Measurements from ENCODE around the gene PPP2R5E. TPM values are rescaled to one million over a fixed set of nuclear protein-coding genes. Genes with fewer than 3 reads are reported as not detected.

PPP2R5E gene
- total RNA-seq, 1 donor from 2014 or later: 40.4 TPM

- ATAC-seq: peak; percentile 94
Measured at GRCh38 chr14:63470962-63471793, 72.0 kb downstream of the PPP2R5E start.

- peak; percentile 50 for ATAC-seq
Measured at GRCh38 chr14:63468294-63468693, 74.9 kb downstream of the PPP2R5E start.

- ATAC-seq: no peak
Measured at GRCh38 chr14:63467440-63468072, 75.6 kb downstream of the PPP2R5E start.

GRCh38 chr14:63465347-63465746, 77.8 kb downstream of the PPP2R5E start:
- no peak for ATAC-seq

GRCh38 chr14:63460680-63461369, 82.4 kb downstream of the PPP2R5E start:
- peak; percentile 50 for ATAC-seq

GRCh38 chr14:63459738-63460137, 83.4 kb downstream of the PPP2R5E start:
- no peak for ATAC-seq

- no peak for ATAC-seq
Measured at GRCh38 chr14:63457498-63457897, 85.7 kb downstream of the PPP2R5E start.

GRCh38 chr14:63454863-63455622, 88.1 kb downstream of the PPP2R5E start:
- ATAC-seq: no peak

- no peak for ATAC-seq
Measured at GRCh38 chr14:63454436-63454835, 88.7 kb downstream of the PPP2R5E start.

- peak; percentile 62 for ATAC-seq
Measured at GRCh38 chr14:63453443-63453936, 89.7 kb downstream of the PPP2R5E start.

GRCh38 chr14:63452796-63453195, 90.4 kb downstream of the PPP2R5E start:
- ATAC-seq: no peak

GRCh38 chr14:63448841-63449240, 94.3 kb downstream of the PPP2R5E start:
- peak; percentile 79 for ATAC-seq

- ATAC-seq: no peak
Measured at GRCh38 chr14:63444588-63444987, 98.6 kb downstream of the PPP2R5E start.

GRCh38 chr14:63443988-63444387, 99.2 kb downstream of the PPP2R5E start:
- ATAC-seq: no peak

- no peak for ATAC-seq
Measured at GRCh38 chr14:63443361-63443760, 99.8 kb downstream of the PPP2R5E start.

GRCh38 chr14:63438065-63438757, 105.0 kb downstream of the PPP2R5E start:
- ATAC-seq: peak; percentile 92

- ATAC-seq: no peak
Measured at GRCh38 chr14:63436286-63437098, 106.7 kb downstream of the PPP2R5E start.

GRCh38 chr14:63435838-63436237, 107.3 kb downstream of the PPP2R5E start:
- peak; percentile 43 for ATAC-seq

- no peak for ATAC-seq
Measured at GRCh38 chr14:63435204-63435603, 108.0 kb downstream of the PPP2R5E start.

GRCh38 chr14:63432888-63433552, 110.2 kb downstream of the PPP2R5E start:
- ATAC-seq: no peak
